Measurements from ENCODE around the gene MYO5B.
"Not testable (repeated sequence)": the region's sequence is repeated elsewhere in the genome, so short reads cannot be mapped to it uniquely, and the experiment has no call there.

The MYO5B gene

GRCh38 chr18:50194631-50195532, at the start of gene MYO5B:
MYO5B (minus strand) TSS chr18:50195147; CDS start chr18:50194793, 354 bp downstream.
- DNase-seq (ENCODE audit: low read depth), result no peak

GRCh38 chr18:50241768-50242167, 46.8 kb upstream of the MYO5B start:
- not testable (repeated sequence) for DNase-seq (ENCODE audit: low read depth)

- DNase-seq (ENCODE audit: low read depth), result no peak
Observed at GRCh38 chr18:50240080-50240563, 45.2 kb upstream of the MYO5B start.

DNA sequence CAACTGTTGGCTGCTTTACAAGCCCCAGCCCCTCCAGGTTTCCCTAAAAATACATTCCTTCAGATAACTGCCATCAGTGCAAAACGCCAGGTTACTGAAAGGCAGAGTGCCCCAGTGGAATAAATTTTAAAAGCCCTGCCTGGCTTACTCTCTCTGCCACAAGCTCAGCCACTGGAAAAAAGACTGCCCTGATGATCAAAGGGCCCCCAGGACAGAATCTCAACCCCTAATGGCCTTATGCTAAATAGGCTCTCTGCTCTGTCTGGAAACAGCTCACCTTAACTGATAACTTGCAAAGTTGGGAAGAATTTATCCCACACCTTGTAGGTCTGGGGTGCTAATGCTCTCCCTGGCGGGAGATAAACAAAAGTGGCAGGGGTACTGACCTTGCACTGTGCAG, 37.5 kb upstream of the MYO5B start:
- DNase-seq (ENCODE audit: low read depth), result no peak

GRCh38 chr18:50231621-50232020, 36.7 kb upstream of the MYO5B start:
- DNase-seq (ENCODE audit: low read depth), result no peak

DNA sequence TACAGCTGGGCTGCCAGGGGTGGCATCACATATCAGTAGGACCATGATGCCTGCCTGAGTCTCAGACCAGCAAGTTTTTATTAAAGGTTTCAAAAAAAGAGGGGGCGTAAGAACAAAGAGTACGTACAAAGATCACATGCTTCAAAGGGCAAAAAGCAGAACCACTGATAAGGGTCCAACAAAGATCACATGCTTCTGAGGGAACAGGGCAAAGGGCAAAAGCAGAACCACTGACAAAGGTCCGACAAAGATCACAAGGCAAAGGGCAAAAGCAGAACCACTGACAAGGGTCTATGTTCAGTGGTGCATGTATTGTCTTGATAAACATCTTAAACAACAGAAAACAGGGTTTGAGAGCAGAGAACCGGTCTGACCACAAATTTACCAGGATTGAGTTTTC, 25.3 kb upstream of the MYO5B start:
- not testable (repeated sequence) for DNase-seq (ENCODE audit: low read depth)

- DNase-seq (ENCODE audit: low read depth), result no peak
Observed at GRCh38 chr18:50218432-50219197, 23.7 kb upstream of the MYO5B start.

DNA sequence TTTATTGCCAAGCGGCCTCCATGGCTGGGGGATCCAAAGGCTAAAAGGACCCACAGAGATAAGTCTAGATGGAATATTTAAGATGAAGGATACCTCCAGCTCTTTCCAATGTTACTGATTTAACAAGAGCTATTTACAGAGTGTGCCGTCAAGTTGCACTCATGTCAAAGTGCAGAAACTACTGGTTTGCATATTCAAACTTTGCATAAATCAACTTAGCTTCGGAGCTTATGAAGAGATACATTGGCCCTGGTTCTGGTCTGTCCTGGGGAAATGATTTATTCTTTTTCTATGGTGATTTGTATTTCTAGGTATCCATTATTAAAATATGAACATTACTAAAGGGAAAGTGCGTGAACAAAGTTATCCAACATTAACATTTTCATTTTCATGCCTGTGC, 14.4 kb upstream of the MYO5B start:
- no peak for DNase-seq (ENCODE audit: low read depth)

DNA sequence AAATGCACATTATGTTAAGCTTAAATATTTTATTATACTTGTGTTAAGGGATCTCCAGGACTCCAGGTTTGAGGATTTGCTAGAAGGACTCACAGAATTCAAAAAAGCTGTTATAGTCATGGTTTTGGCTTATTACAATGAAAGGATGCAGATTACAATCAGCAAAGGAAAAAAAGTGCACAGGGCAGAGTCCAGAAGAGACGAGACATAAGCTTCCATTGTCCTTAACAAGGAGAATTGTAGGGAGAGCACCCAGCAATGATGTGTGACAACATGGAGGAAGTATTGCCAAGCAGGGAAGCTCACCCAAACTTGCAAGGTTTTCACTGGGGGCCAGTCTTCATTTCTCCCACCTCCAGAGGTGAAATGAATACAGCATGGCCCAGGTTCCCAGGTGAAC, 12.8 kb upstream of the MYO5B start:
- DNase-seq (ENCODE audit: low read depth), result no peak

GRCh38 chr18:50203801-50204604, 9.1 kb upstream of the MYO5B start:
- DNase-seq (ENCODE audit: low read depth), result no peak

- no peak for DNase-seq (ENCODE audit: low read depth)
Observed at GRCh38 chr18:50201476-50202018, 6.6 kb upstream of the MYO5B start.

DNA sequence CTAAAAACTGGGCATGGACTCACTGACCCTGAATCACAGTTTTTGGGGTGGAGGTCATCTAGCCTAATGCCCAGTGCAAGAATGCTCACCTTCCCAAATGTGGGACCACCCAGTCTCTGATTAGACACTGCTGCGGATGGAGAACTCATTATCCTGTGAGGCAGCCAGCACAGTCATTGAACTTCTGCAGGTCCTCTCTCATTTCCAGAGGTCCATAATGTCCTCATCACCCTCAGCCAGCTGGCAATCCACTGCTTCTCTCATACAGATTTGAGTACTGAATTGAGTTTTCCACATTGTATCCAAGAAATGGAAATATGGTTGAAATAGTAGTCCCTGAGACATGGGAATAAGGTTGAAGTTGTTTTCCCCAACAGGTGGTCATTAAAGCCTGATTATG, 5.0 kb upstream of the MYO5B start:
- no peak for DNase-seq (ENCODE audit: low read depth)

- DNase-seq (ENCODE audit: low read depth), result no peak
Observed at GRCh38 chr18:50199346-50199855, 4.5 kb upstream of the MYO5B start.

GRCh38 chr18:50196261-50196660, 1.3 kb upstream of the MYO5B start:
- no peak for DNase-seq (ENCODE audit: low read depth)

- no peak for DNase-seq (ENCODE audit: low read depth)
Observed at GRCh38 chr18:50195689-50196088, 742 bp upstream of the MYO5B start.

GRCh38 chr18:50193796-50194630, 934 bp downstream of the MYO5B start:
- DNase-seq (ENCODE audit: low read depth), result no peak

DNA sequence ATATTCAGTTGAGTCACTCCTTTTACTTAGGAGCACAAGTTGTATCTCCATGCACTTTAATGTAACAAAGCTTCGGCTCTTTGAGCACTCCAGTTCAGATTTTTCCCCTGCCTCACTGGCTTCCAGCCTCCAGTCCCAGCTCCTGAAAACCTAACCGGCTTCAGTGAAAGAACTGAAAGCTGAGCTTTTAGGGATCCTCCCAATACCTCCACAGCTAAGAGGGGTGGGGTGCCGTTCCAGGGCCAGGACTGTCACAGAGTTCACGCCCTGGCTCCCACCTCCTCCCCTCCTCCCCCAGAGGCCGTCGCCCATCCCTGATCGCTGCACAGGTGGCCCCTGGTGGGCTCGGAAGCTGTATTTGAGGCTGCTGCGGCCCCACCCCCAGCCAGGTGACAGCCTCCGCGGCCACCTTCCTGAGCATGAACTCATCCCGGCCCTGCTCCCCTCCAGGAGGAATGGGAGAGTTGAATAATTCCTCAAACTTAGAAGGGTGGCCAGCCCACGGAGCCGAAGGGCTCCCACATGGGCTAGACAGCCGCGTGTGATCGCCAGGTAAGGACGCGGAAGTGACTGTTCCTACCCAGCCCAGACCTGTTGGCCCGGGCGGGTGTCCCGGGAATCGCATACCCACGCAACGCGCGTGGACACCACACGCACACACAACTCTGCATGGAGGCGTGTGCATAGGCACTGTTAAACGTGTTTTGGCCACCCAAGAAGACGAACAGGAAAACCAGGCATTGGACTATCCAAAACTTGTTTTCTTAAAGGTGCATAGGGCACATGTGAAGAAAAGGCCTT, 1.8 kb downstream of the MYO5B start:
- DNase-seq (ENCODE audit: low read depth), result no peak

DNA sequence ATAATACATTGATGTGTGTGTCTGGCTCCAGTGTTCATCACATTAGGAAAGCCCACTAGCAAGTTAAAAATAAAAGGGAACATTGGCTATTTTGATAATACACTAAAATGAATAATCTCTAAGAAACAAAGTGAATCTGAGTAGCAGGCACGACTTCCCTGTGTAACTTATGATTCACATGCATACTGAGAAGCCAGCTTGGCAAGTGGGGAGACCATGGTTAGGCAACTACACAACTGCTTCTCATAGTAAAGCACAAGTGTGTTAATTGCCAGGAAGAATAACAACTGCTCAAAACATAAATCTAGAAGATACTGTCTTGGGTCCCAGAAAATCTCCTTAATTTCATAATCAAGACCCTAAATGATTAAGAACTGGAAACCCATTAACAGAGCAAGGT, 4.0 kb downstream of the MYO5B start:
- no peak for DNase-seq (ENCODE audit: low read depth)

DNA sequence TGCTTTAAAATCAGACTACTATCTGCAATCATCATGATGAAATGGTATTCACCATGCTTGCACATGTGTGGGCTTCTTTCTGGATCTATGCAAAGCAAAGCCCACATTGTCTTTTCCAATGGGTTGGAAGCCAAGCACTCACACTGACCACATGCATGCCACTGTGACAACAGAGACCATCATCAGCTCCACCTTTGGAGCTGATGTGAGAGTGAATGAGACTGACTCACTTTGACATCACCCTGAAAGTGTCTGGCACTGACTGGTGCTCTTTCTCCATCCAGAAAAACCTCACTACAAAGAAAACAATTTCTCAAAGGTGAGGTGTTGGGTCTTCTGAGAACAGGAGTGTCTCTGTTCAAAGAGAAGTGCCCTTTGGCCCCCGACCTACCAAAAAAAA, 4.7 kb downstream of the MYO5B start:
- DNase-seq (ENCODE audit: low read depth), result no peak

GRCh38 chr18:50189160-50189559, 5.8 kb downstream of the MYO5B start:
- DNase-seq (ENCODE audit: low read depth), result no peak

Data from HS-5 (cell line).